HG02884 (cell line): ENCODE data around the gene ACSM2B.
"Not testable (repeated sequence)": the region's sequence is repeated elsewhere in the genome, so short reads cannot be mapped to it uniquely, and the experiment has no call there.

Experiments
- ATAC-seq: cut with Tn5 transposase; IDR thresholded peaks from one replicate; pipeline ENCODE4 v1.9.1; 2021; ENCODE audit warnings: mild to moderate bottlenecking, moderate library complexity; ENCODE audit not compliant: unreplicated experiment

The ACSM2B gene

GRCh38 chr16:20576145-20576544 is at the start of gene ACSM2B:
ACSM2B (minus strand) TSS chr16:20576367; CDS start chr16:20564845, 11,522 bp downstream.
- ATAC-seq: not testable (repeated sequence)

GRCh38 chr16:20624882-20625807 is 49.0 kb upstream of the ACSM2B start:
- no peak for ATAC-seq

GRCh38 chr16:20624205-20624604 is 48.0 kb upstream of the ACSM2B start:
- no peak for ATAC-seq

GRCh38 chr16:20622498-20622870 is 46.3 kb upstream of the ACSM2B start:
- ATAC-seq: no peak

- no peak for ATAC-seq
Observed at GRCh38 chr16:20621406-20621805, 45.2 kb upstream of the ACSM2B start.

- ATAC-seq: no peak
Observed at GRCh38 chr16:20620770-20621169, 44.6 kb upstream of the ACSM2B start.

GRCh38 chr16:20620003-20620402 is 43.8 kb upstream of the ACSM2B start:
- ATAC-seq: no peak

GRCh38 chr16:20617271-20617670 is 41.1 kb upstream of the ACSM2B start:
- no peak for ATAC-seq

- no peak for ATAC-seq
Observed at GRCh38 chr16:20614186-20615141, 38.3 kb upstream of the ACSM2B start.

GRCh38 chr16:20613481-20614185 is 37.5 kb upstream of the ACSM2B start:
- ATAC-seq: no peak

GRCh38 chr16:20612551-20613480 is 36.6 kb upstream of the ACSM2B start:
- no peak for ATAC-seq

- no peak for ATAC-seq
Observed at GRCh38 chr16:20611975-20612481, 35.9 kb upstream of the ACSM2B start.

GRCh38 chr16:20611350-20611902 is 35.3 kb upstream of the ACSM2B start:
- ATAC-seq: no peak

- ATAC-seq: no peak
Observed at GRCh38 chr16:20610892-20611349, 34.8 kb upstream of the ACSM2B start.

- no peak for ATAC-seq
Observed at GRCh38 chr16:20610211-20610891, 34.2 kb upstream of the ACSM2B start.

- not testable (repeated sequence) for ATAC-seq
Observed at GRCh38 chr16:20602205-20602604, 26.0 kb upstream of the ACSM2B start.

GRCh38 chr16:20599475-20599874 is 23.3 kb upstream of the ACSM2B start:
- not testable (repeated sequence) for ATAC-seq

- ATAC-seq: no peak
Observed at GRCh38 chr16:20598832-20599469, 22.8 kb upstream of the ACSM2B start.
